ENCODE data around the gene FCRL6.

FCRL6 gene

DNA sequence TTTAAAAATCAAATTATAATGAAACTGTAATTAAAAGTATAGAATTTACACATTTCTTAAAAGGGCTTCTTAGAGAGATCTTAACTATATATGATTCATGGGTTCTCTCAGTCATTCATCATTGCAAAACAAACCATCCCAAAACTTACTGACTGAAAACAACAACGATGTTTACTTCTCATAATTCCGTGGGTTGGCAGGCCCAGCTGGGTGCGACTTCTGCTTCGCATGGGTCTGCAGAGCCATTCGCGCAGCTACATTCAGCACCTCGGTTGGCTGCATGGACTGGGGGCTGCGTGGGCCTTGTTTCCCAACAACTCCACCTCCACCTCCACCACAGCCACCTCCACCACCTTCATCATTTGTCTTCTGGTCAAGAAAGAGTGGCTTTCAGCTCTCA, 28.6 kb downstream of the FCRL6 start:
- Histone ChIP-seq H3K27me3 (ENCODE audit: control insufficient read depth, low read length) (no peaks in the 10 kb centered on the region), H3K4me3 (ENCODE audit: low read length) (no peak overlapping the region), H3K9me3 (ENCODE audit: control insufficient read depth, insufficient read depth, low read length) (no peaks in the 10 kb centered on the region), H3K4me1 (ENCODE audit: control insufficient read depth, low read length) (no peaks in the 10 kb centered on the region), H3K4me2 (ENCODE audit: low read length) (no peak overlapping the region), H3K79me2 (ENCODE audit: control insufficient read depth, low read length) (no peaks in the 10 kb centered on the region), H3K36me3 (ENCODE audit: control insufficient read depth, low read length) (no peaks in the 10 kb centered on the region), H4K20me1 (ENCODE audit: control insufficient read depth, insufficient read depth, low read depth, low read length) (no peaks in the 10 kb centered on the region), H3K9me2 (replicated peaks; ENCODE audit: control insufficient read depth, low read length) (no peaks in the 10 kb centered on the region), H3F3A (ENCODE audit: control insufficient read depth, insufficient read depth) (no peaks in the 10 kb centered on the region), H3K27ac (ENCODE audit: low read depth, low read length) (no peak overlapping the region)
- no peak for TF ChIP-seq EZH2phosphoT487 (IDR thresholded peaks at IDR 0.05; ENCODE audit: borderline replicate concordance, low read length)
- TF ChIP-seq, protein P1, sequence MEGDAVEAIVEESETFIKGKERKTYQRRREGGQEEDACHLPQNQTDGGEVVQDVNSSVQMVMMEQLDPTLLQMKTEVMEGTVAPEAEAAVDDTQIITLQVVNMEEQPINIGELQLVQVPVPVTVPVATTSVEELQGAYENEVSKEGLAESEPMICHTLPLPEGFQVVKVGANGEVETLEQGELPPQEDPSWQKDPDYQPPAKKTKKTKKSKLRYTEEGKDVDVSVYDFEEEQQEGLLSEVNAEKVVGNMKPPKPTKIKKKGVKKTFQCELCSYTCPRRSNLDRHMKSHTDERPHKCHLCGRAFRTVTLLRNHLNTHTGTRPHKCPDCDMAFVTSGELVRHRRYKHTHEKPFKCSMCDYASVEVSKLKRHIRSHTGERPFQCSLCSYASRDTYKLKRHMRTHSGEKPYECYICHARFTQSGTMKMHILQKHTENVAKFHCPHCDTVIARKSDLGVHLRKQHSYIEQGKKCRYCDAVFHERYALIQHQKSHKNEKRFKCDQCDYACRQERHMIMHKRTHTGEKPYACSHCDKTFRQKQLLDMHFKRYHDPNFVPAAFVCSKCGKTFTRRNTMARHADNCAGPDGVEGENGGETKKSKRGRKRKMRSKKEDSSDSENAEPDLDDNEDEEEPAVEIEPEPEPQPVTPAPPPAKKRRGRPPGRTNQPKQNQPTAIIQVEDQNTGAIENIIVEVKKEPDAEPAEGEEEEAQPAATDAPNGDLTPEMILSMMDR (IDR thresholded peaks at IDR 0.05; ENCODE audit: low read depth, low read length, poor library complexity, severe bottlenecking), result no peak

DNA sequence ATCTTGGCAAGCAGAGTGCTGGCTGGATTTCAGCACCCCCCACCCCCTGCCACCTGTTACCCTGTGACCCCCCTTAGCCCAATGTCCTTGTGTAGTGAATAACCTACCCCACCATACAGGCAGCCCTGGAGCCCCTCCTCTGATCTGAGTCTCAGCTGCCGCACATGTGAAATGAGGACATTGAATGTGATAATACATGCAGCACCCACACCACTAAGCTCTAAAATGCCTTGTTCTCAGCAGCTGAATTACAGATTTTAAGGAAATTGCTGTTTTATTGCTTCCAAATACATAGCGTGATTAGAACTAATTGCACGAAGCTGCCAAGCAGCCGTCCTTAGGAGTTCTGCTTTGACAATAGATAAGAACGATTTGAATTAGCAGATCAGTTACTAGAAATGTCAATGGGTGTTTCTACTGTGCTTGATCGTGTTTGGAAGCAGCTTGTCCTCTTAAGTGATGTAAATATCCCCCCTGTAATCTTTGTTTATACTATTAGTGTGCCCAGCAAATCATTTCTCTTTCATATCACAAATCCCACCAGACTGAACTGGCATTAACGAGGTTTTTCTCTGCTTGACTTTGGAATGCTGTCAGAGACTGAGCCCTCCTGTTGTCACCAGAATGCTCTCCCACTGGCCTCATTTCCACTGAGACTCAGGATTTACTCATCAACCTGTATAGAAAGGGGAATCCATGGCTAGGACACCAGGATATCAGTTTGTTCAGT, 29.4 kb downstream of the FCRL6 start:
- Histone ChIP-seq H4K20me1 (ENCODE audit: control insufficient read depth, insufficient read depth, low read depth, low read length) (no peaks in the 10 kb centered on the region), H3F3A (ENCODE audit: control insufficient read depth, insufficient read depth) (no peaks in the 10 kb centered on the region), H3K27me3 (ENCODE audit: control insufficient read depth, low read length) (no peaks in the 10 kb centered on the region), H3K9me2 (replicated peaks; ENCODE audit: control insufficient read depth, low read length) (no peaks in the 10 kb centered on the region), H3K27ac (ENCODE audit: low read depth, low read length) (no peak overlapping the region), H3K4me2 (ENCODE audit: low read length) (no peak overlapping the region), H3K79me2 (ENCODE audit: control insufficient read depth, low read length) (no peaks in the 10 kb centered on the region), H3K4me3 (ENCODE audit: low read length) (no peak overlapping the region), H3K9me3 (ENCODE audit: control insufficient read depth, insufficient read depth, low read length) (no peaks in the 10 kb centered on the region), H3K36me3 (ENCODE audit: control insufficient read depth, low read length) (no peaks in the 10 kb centered on the region), H3K4me1 (ENCODE audit: control insufficient read depth, low read length) (no peaks in the 10 kb centered on the region)
- TF ChIP-seq, protein P1 (IDR thresholded peaks at IDR 0.05; ENCODE audit: low read depth, low read length, poor library complexity, severe bottlenecking), result no peak
- TF ChIP-seq EZH2phosphoT487 (IDR thresholded peaks at IDR 0.05; ENCODE audit: borderline replicate concordance, low read length), result no peak

DNA sequence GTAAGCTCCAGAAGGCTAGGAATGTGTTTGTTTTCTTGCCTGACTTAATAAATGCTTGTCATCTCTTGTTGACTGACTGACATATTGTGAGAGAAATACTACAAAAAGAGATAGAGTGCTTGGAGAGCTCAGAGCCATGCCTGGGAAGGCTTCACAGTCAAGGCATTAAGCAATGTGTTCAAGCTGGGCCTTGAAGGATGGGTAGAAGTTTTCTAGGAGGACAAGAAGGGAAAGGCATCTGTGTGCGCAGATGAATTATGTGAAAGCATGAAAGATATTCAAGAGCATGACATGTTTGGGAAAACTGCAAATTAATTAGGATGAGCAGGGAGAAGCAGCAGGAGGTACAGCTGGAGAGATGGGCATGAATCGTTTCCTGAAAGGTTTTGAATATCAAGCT, 30.1 kb downstream of the FCRL6 start:
- no peaks in the 10 kb centered on the region for H3F3A ChIP-seq (ENCODE audit: control insufficient read depth, insufficient read depth)
- no peak overlapping the region for H3K4me3 ChIP-seq (ENCODE audit: low read length)
- no peaks in the 10 kb centered on the region for H3K36me3 ChIP-seq (ENCODE audit: control insufficient read depth, low read length)
- TF ChIP-seq, protein P1 (IDR thresholded peaks at IDR 0.05; ENCODE audit: low read depth, low read length, poor library complexity, severe bottlenecking), result no peak
- TF ChIP-seq EZH2phosphoT487 (IDR thresholded peaks at IDR 0.05; ENCODE audit: borderline replicate concordance, low read length), result no peak
- H3K4me1 ChIP-seq (ENCODE audit: control insufficient read depth, low read length), result no peaks in the 10 kb centered on the region
- H3K4me2 ChIP-seq (ENCODE audit: low read length), result no peak overlapping the region
- no peaks in the 10 kb centered on the region for H3K9me2 ChIP-seq (replicated peaks; ENCODE audit: control insufficient read depth, low read length)
- no peaks in the 10 kb centered on the region for H3K79me2 ChIP-seq (ENCODE audit: control insufficient read depth, low read length)
- no peaks in the 10 kb centered on the region for H4K20me1 ChIP-seq (ENCODE audit: control insufficient read depth, insufficient read depth, low read depth, low read length)
- no peaks in the 10 kb centered on the region for H3K27me3 ChIP-seq (ENCODE audit: control insufficient read depth, low read length)
- H3K9me3 ChIP-seq (ENCODE audit: control insufficient read depth, insufficient read depth, low read length), result no peaks in the 10 kb centered on the region
- no peak overlapping the region for H3K27ac ChIP-seq (ENCODE audit: low read depth, low read length)
